HepG2 (cell line): ENCODE measurements around the gene TRIM28. TPM values are rescaled to one million over a fixed set of nuclear protein-coding genes. Genes with fewer than 3 reads are reported as not detected.

Experiments
- EED ChIP-seq: sonication (generic); formaldehyde crosslinking; IDR thresholded peaks from 2 replicates; pipeline ENCODE4 v1.5.0; 2020; ENCODE audit warnings: mild to moderate bottlenecking, missing genetic modification reagents
- GRHL1 ChIP-seq: sonication (generic); formaldehyde crosslinking; conservative IDR thresholded peaks from 2 replicates; pipeline ENCODE4 v1.8.0; 2022; ENCODE audit warnings: missing genetic modification reagents
- IRX3 ChIP-seq: sonication (generic); formaldehyde crosslinking; IDR thresholded peaks from 2 replicates; pipeline ENCODE4 v1.8.1; 2023; ENCODE audit warnings: mild to moderate bottlenecking, low read depth, missing genetic modification reagents, borderline replicate concordance
- KAT7 ChIP-seq: IDR thresholded peaks from 2 replicates; pipeline ENCODE4 v1.6.1; 2018; ENCODE audit warnings: borderline replicate concordance, missing compliant biosample characterization
- MTA1 ChIP-seq: sonication (generic); formaldehyde crosslinking; IDR thresholded peaks from 2 replicates; pipeline ENCODE4 v1.4.0; 2020; ENCODE audit warnings: missing genetic modification reagents, mild to moderate bottlenecking, borderline replicate concordance
- PLSCR1 ChIP-seq: sonication (generic); formaldehyde crosslinking; IDR thresholded peaks from 2 replicates; pipeline ENCODE4 v1.5.0; 2020; ENCODE audit warnings: missing genetic modification reagents, mild to moderate bottlenecking, borderline replicate concordance
- RBM22 ChIP-seq: fragments of 200-400 bp; formaldehyde crosslinking; optimal IDR thresholded peaks from 2 replicates; pipeline ENCODE3; 2017; ENCODE audit warnings: mild to moderate bottlenecking, low read length, moderate library complexity
- TFE3 ChIP-seq: IDR thresholded peaks from 2 replicates; pipeline ENCODE4 v1.6.1; 2016
- TP53 ChIP-seq: sonication (generic); formaldehyde crosslinking; conservative IDR thresholded peaks from 2 replicates; pipeline ENCODE4 v1.4.0; 2020; ENCODE audit warnings: missing genetic modification reagents
- ZBTB8A ChIP-seq: sonication (generic); formaldehyde crosslinking; IDR thresholded peaks from 2 replicates; pipeline ENCODE4 v1.4.0; 2020; ENCODE audit warnings: mild to moderate bottlenecking, low read depth, missing genetic modification reagents, borderline replicate concordance
- ZC3H4 ChIP-seq: sonication (generic); formaldehyde crosslinking; IDR thresholded peaks from 2 replicates; pipeline ENCODE4 v1.4.0; 2020; ENCODE audit warnings: missing genetic modification reagents, borderline replicate concordance
- ZFP36 ChIP-seq: fragments of 150-350 bp; IDR thresholded peaks from 2 replicates; pipeline ENCODE4 v1.6.1; 2018; ENCODE audit warnings: borderline replicate concordance, low read length, low read depth; ENCODE audit not compliant: partially characterized antibody
- ZFP41 ChIP-seq: sonication (generic); formaldehyde crosslinking; IDR thresholded peaks from 2 replicates; pipeline ENCODE4 v1.4.0; 2020; ENCODE audit warnings: mild to moderate bottlenecking, missing genetic modification reagents, borderline replicate concordance
- ZFX ChIP-seq: sonication (generic); formaldehyde crosslinking; IDR thresholded peaks from 2 replicates; pipeline ENCODE4 v1.4.0; 2020; ENCODE audit warnings: mild to moderate bottlenecking, low read depth, missing genetic modification reagents, moderate library complexity
- ZNF331 ChIP-seq: sonication (generic); formaldehyde crosslinking; IDR thresholded peaks from 2 replicates; pipeline ENCODE4 v1.4.0; 2020; ENCODE audit warnings: missing genetic modification reagents
- ZNF431 ChIP-seq: sonication (generic); formaldehyde crosslinking; IDR thresholded peaks from 2 replicates; pipeline ENCODE4 v1.9.0; 2022; ENCODE audit warnings: missing genetic modification reagents, low read depth, mild to moderate bottlenecking, borderline replicate concordance
- ZNF496 ChIP-seq: sonication (generic); formaldehyde crosslinking; IDR thresholded peaks from 2 replicates; pipeline ENCODE4 v1.8.1; 2023; ENCODE audit warnings: mild to moderate bottlenecking, moderate library complexity, missing genetic modification reagents; ENCODE audit not compliant: insufficient replicate concordance
- ZNF580 ChIP-seq: IDR thresholded peaks from 2 replicates; pipeline ENCODE4 v1.6.1; 2016; ENCODE audit warnings: low read depth, borderline replicate concordance
- ZNF724P ChIP-seq: sonication (generic); formaldehyde crosslinking; IDR thresholded peaks from 2 replicates; pipeline ENCODE4 v1.8.0; 2022; ENCODE audit warnings: missing genetic modification reagents, borderline replicate concordance
- ZNF766 ChIP-seq: sonication (generic); formaldehyde crosslinking; IDR thresholded peaks from 2 replicates; pipeline ENCODE4 v1.5.0; 2020; ENCODE audit warnings: missing genetic modification reagents, borderline replicate concordance
- ZNF83 ChIP-seq: sonication (generic); formaldehyde crosslinking; IDR thresholded peaks from 2 replicates; pipeline ENCODE4 v1.4.0; 2020; ENCODE audit warnings: missing genetic modification reagents, mild to moderate bottlenecking, borderline replicate concordance
- ZNF883 ChIP-seq: sonication (generic); formaldehyde crosslinking; IDR thresholded peaks from 2 replicates; pipeline ENCODE4 v1.5.1; 2020; ENCODE audit warnings: mild to moderate bottlenecking, missing genetic modification reagents; ENCODE audit errors: not compliant biosample characterization
- polyA plus RNA-seq, 8 experiments: library from polyadenylated mRNA; depleted of rRNA in 3 of 8; stranded (reverse) in 7 of 8; unstranded in 1 of 8; fragments of >200 nt; fragmentation: Illumina TruSeq in 4 of 8; extraction: Trizol in 4 of 8; gene quantifications; 2 replicates each; pipeline versions ENCODE4 v1.2.1 to v1.2.3, GENCODE V29; 2011 to 2016; ENCODE audit warnings: low read depth in 4 of 8, missing spikeins in 1 of 8, mixed read lengths in 1 of 8; ENCODE audit not compliant: insufficient read depth in 1 of 8
- total RNA-seq, 5 experiments: library from RNA; depleted of rRNA; stranded (reverse); fragments of >200 nt; fragmentation: Illumina TruSeq; extraction: Trizol; gene quantifications; 2 replicates each; pipeline ENCODE4 v1.2.3, GENCODE V29; 2016; ENCODE audit warnings: low read depth in 1 of 5
- TF ChIP-seq, protein P1 (sequence below): sonication (generic); formaldehyde crosslinking; conservative IDR thresholded peaks from 2 replicates; pipeline ENCODE4 v1.5.0; 2020; ENCODE audit warnings: missing genetic modification reagents

The TRIM28 gene
- total and polyA plus RNA-seq, 2 of the 13 experiments (the other 11 are each of a cell fraction or from before 2014, with no cell fraction given) = 361 to 439 TPM

DNA sequence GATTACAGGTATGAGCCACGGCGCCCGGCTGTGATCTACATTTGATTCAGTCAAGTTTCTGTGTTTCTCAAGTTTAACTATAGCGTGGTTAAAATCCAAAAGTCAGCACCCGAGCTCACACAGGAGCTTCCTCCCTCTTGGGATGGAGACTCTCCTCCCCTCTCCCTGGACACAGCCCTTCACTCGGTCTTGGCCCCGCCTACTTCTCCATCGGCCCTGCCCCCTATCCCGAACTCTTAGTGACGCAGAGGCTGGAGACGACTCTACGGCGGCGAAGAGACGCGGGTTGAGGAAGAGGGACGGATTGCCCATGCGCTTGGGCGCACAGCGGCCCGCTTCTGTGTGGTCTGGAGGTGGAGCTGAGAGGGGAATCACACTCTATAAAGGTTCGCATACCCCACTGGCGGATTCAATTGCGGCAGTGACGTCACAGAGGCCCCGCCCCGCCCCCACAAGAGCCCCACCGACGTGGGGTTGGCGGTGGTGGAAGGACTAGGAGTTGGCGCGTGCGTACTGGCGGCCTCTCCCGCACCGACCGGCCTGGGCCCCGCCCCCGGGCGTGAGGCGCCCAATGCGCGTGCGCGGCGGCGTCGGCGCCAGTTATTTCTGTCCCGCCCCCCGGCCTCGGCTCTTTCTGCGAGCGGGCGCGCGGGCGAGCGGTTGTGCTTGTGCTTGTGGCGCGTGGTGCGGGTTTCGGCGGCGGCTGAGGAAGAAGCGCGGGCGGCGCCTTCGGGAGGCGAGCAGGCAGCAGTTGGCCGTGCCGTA, at the start of gene TRIM28 (continued):
- TF ChIP-seq PLSCR1 (CRISPR knock-in tag) (no peak), ZNF496 (CRISPR knock-in tag) (no peak), ZNF331 (CRISPR knock-in tag) (peak; percentile 16), ZNF724P (CRISPR knock-in tag) (peak; percentile 94), ZNF580 (CRISPR knock-in tag) (peak; percentile 72; the same call in 1 of the 2 replicates), RBM22 (no peak), TFE3 (no peak), TP53 (CRISPR knock-in tag) (no peak), ZNF83 (CRISPR knock-in tag) (no peak; the same call in 1 of the 2 replicates), ZNF883 (CRISPR knock-in tag) (no peak), ZFX (CRISPR knock-in tag) (peak; percentile 93), ZNF431 (CRISPR knock-in tag) (peak; percentile 34; the same call in 1 of the 2 replicates), ZNF766 (peak; percentile 94), ZFP36 (no peak), EED (no peak), MTA1 (CRISPR knock-in tag) (peak; percentile 55; the same call in 1 of the 2 replicates), ZFP41 (CRISPR knock-in tag) (0 out of 2 replicates have a peak, but pooled peaks have one; percentile 25), IRX3 (CRISPR knock-in tag) (0 out of 2 replicates have a peak, but pooled peaks have one; percentile 42), ZC3H4 (CRISPR knock-in tag) (no peak), GRHL1 (CRISPR knock-in tag) (no peak), KAT7 (CRISPR knock-in tag) (no peak), ZBTB8A (no peak; the same call in 1 of the 2 replicates)
- TF ChIP-seq, protein P1, sequence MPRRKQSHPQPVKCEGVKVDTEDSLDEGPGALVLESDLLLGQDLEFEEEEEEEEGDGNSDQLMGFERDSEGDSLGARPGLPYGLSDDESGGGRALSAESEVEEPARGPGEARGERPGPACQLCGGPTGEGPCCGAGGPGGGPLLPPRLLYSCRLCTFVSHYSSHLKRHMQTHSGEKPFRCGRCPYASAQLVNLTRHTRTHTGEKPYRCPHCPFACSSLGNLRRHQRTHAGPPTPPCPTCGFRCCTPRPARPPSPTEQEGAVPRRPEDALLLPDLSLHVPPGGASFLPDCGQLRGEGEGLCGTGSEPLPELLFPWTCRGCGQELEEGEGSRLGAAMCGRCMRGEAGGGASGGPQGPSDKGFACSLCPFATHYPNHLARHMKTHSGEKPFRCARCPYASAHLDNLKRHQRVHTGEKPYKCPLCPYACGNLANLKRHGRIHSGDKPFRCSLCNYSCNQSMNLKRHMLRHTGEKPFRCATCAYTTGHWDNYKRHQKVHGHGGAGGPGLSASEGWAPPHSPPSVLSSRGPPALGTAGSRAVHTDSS = peak; percentile 87; the same call in 1 of the 2 replicates
